ENCODE results near the gene ANKRD29.
A peak's percentile ranks its signal among the peaks of the same experiment; 100 is the strongest.

The ANKRD29 gene

GRCh38 chr18:23592911-23593310 is 69.8 kb downstream of the ANKRD29 start:
- H3K36me3 Mint-ChIP-seq: no peaks in the 10 kb centered on the region
- H3K27me3 Mint-ChIP-seq: peaks cover 1% of the 10 kb centered on the region
- H3K27ac Mint-ChIP-seq: no peak overlapping the region
- H3K9me3 Mint-ChIP-seq (ENCODE audit: low read depth): no peaks in the 10 kb centered on the region
- H3K4me3 Mint-ChIP-seq: no peak overlapping the region
- H3K4me1 Mint-ChIP-seq (ENCODE audit: low read depth): no peaks in the 10 kb centered on the region

GRCh38 chr18:23591011-23591410 is 71.7 kb downstream of the ANKRD29 start:
- no peak overlapping the region for H3K27ac Mint-ChIP-seq
- H3K9me3 Mint-ChIP-seq (ENCODE audit: low read depth): no peaks in the 10 kb centered on the region
- H3K27me3 Mint-ChIP-seq: peaks cover 1% of the 10 kb centered on the region
- H3K36me3 Mint-ChIP-seq: no peaks in the 10 kb centered on the region
- peaks cover 6% of the 10 kb centered on the region for H3K4me1 Mint-ChIP-seq (ENCODE audit: low read depth)
- no peak overlapping the region for H3K4me3 Mint-ChIP-seq

- Mint-ChIP-seq H3K4me3 (no peak overlapping the region), H3K27me3 (peaks cover under 1% of the 10 kb centered on the region), H3K27ac (no peak overlapping the region), H3K36me3 (no peaks in the 10 kb centered on the region), H3K9me3 (ENCODE audit: low read depth) (no peaks in the 10 kb centered on the region), H3K4me1 (ENCODE audit: low read depth) (peaks cover 17% of the 10 kb centered on the region)
These were observed 73.7 kb downstream of the ANKRD29 start for GRCh38 chr18:23588836-23589560.

GRCh38 chr18:23587220-23587642 is 75.5 kb downstream of the ANKRD29 start:
- Mint-ChIP-seq H3K27ac (peak overlapping the region; percentile 89), H3K4me1 (ENCODE audit: low read depth) (peaks cover 30% of the 10 kb centered on the region), H3K4me3 (peak overlapping the region; percentile 94), H3K27me3 (no peaks in the 10 kb centered on the region), H3K9me3 (ENCODE audit: low read depth) (no peaks in the 10 kb centered on the region), H3K36me3 (no peaks in the 10 kb centered on the region)

- no peaks in the 10 kb centered on the region for H3K27me3 Mint-ChIP-seq
- peaks cover 37% of the 10 kb centered on the region for H3K4me1 Mint-ChIP-seq (ENCODE audit: low read depth)
- H3K36me3 Mint-ChIP-seq: peaks cover 3% of the 10 kb centered on the region
- H3K27ac Mint-ChIP-seq: peak within 1 kb of the TSS; percentile 89
- no peaks in the 10 kb centered on the region for H3K9me3 Mint-ChIP-seq (ENCODE audit: low read depth)
- peak within 1 kb of the TSS; percentile 94 for H3K4me3 Mint-ChIP-seq
These were observed 76.2 kb downstream of the ANKRD29 start, which contains the start of gene NPC1 for GRCh38 chr18:23586249-23587196. Gene NPC1, minus strand, starts transcription at chr18:23586506. Its CDS starts 163 bp downstream, at chr18:23586343.

- H3K4me1 Mint-ChIP-seq (ENCODE audit: low read depth): peaks cover 42% of the 10 kb centered on the region
- peaks cover 3% of the 10 kb centered on the region for H3K36me3 Mint-ChIP-seq
- H3K27me3 Mint-ChIP-seq: no peaks in the 10 kb centered on the region
- no peaks in the 10 kb centered on the region for H3K9me3 Mint-ChIP-seq (ENCODE audit: low read depth)
- H3K27ac Mint-ChIP-seq: peak overlapping the region; percentile 88
- peak overlapping the region; percentile 94 for H3K4me3 Mint-ChIP-seq
These were observed 76.8 kb downstream of the ANKRD29 start for GRCh38 chr18:23585897-23586248.

GRCh38 chr18:23585007-23585871 is 77.5 kb downstream of the ANKRD29 start:
- Mint-ChIP-seq H3K9me3 (ENCODE audit: low read depth) (no peaks in the 10 kb centered on the region), H3K27me3 (no peaks in the 10 kb centered on the region), H3K27ac (peak overlapping the region; percentile 88), H3K4me3 (peak overlapping the region; percentile 94), H3K4me1 (ENCODE audit: low read depth) (peaks cover 47% of the 10 kb centered on the region), H3K36me3 (peaks cover 5% of the 10 kb centered on the region)

- H3K9me3 Mint-ChIP-seq (ENCODE audit: low read depth): no peaks in the 10 kb centered on the region
- H3K27ac Mint-ChIP-seq: no peak overlapping the region
- H3K4me3 Mint-ChIP-seq: peak overlapping the region; percentile 27
- no peaks in the 10 kb centered on the region for H3K27me3 Mint-ChIP-seq
- H3K36me3 Mint-ChIP-seq: peaks cover 7% of the 10 kb centered on the region
- peaks cover 52% of the 10 kb centered on the region for H3K4me1 Mint-ChIP-seq (ENCODE audit: low read depth)
These were observed 78.4 kb downstream of the ANKRD29 start for GRCh38 chr18:23584019-23584983.

GRCh38 chr18:23583071-23583865 is 79.4 kb downstream of the ANKRD29 start:
- Mint-ChIP-seq H3K27ac (no peak overlapping the region), H3K36me3 (peaks cover 7% of the 10 kb centered on the region), H3K4me1 (ENCODE audit: low read depth) (peaks cover 61% of the 10 kb centered on the region), H3K9me3 (ENCODE audit: low read depth) (no peaks in the 10 kb centered on the region), H3K4me3 (peak overlapping the region; percentile 27), H3K27me3 (no peaks in the 10 kb centered on the region)

GRCh38 chr18:23580677-23581367 is 81.9 kb downstream of the ANKRD29 start:
- Mint-ChIP-seq H3K9me3 (ENCODE audit: low read depth) (no peaks in the 10 kb centered on the region), H3K36me3 (peaks cover 7% of the 10 kb centered on the region), H3K27me3 (no peaks in the 10 kb centered on the region), H3K4me3 (no peak overlapping the region), H3K4me1 (ENCODE audit: low read depth) (peaks cover 59% of the 10 kb centered on the region), H3K27ac (no peak overlapping the region)

- Mint-ChIP-seq H3K27ac (no peak overlapping the region), H3K27me3 (no peaks in the 10 kb centered on the region), H3K9me3 (ENCODE audit: low read depth) (no peaks in the 10 kb centered on the region), H3K4me1 (ENCODE audit: low read depth) (peaks cover 61% of the 10 kb centered on the region), H3K4me3 (no peak overlapping the region), H3K36me3 (peaks cover 7% of the 10 kb centered on the region)
These were observed 83.6 kb downstream of the ANKRD29 start for GRCh38 chr18:23578891-23579653.

- no peak overlapping the region for H3K27ac Mint-ChIP-seq
- no peaks in the 10 kb centered on the region for H3K9me3 Mint-ChIP-seq (ENCODE audit: low read depth)
- H3K27me3 Mint-ChIP-seq: no peaks in the 10 kb centered on the region
- no peak overlapping the region for H3K4me3 Mint-ChIP-seq
- H3K4me1 Mint-ChIP-seq (ENCODE audit: low read depth): peaks cover 62% of the 10 kb centered on the region
- peaks cover 7% of the 10 kb centered on the region for H3K36me3 Mint-ChIP-seq
These were observed 84.5 kb downstream of the ANKRD29 start for GRCh38 chr18:23578067-23578701.

Measured in activated naive CD8-positive, alpha-beta T cell (primary cell).